Heart left ventricle (tissue), 16 donors: ENCODE data around the gene ACKR4. TPM values are rescaled to one million over a fixed set of nuclear protein-coding genes. Genes with fewer than 3 reads are reported as not detected.

Experiments
- ATAC-seq, 4 donors: fragments of 200-7000 bp; cut with Tn5 transposase; one replicate each; pipeline ENCODE4 v1.9.1; 2020 to 2022; ENCODE audit warnings: moderate library complexity in 4 of 4, mild to moderate bottlenecking in 3 of 4, moderate number of reproducible peaks in 1 of 4
- DNase-seq, 5 donors: peaks; one replicate each; pipeline ENCODE4 v3.0.0-alpha.2; 2020
- H3K27ac ChIP-seq, 12 donors: fragments of 200-600 bp; sonication (generic) in 4 of 12; one replicate each; pipeline versions ENCODE4 v1.5.0 to v1.8.0; 2016 to 2022; ENCODE audit warnings: mild to moderate bottlenecking in 2 of 12
- H3K27me3 ChIP-seq, 9 donors: fragments of 200-600 bp; sonication (generic) in 2 of 9; one replicate each; pipeline versions ENCODE4 v1.5.1 to v1.8.0; 2016 to 2022; ENCODE audit warnings: mild to moderate bottlenecking in 3 of 9
- H3K36me3 ChIP-seq, 9 donors: fragments of 200-600 bp; sonication (generic) in 2 of 9; one replicate each; pipeline versions ENCODE4 v1.5.0 to v1.8.0; 2018 to 2022; ENCODE audit warnings: mild to moderate bottlenecking in 2 of 9
- H3K4me1 ChIP-seq, 12 donors: fragments of 200-600 bp; sonication (generic) in 4 of 12; one replicate each; pipeline versions ENCODE4 v1.5.0 to v1.8.0; 2016 to 2022; ENCODE audit warnings: mild to moderate bottlenecking in 3 of 12
- H3K4me3 ChIP-seq, 12 donors: fragments of 200-600 bp; sonication (generic) in 4 of 12; one replicate each; pipeline versions ENCODE4 v1.5.0 to v1.8.0; 2017 to 2022; ENCODE audit warnings: mild to moderate bottlenecking in 9 of 12, moderate library complexity in 4 of 12
- H3K9me3 ChIP-seq, 12 donors: fragments of 200-600 bp; sonication (generic) in 4 of 12; one replicate each; pipeline versions ENCODE4 v1.5.0 to v1.8.0; 2016 to 2022; ENCODE audit warnings: mild to moderate bottlenecking in 1 of 12
- CTCF ChIP-seq, 12 donors: fragments of 200-600 bp; sonication (generic) in 4 of 12; IDR thresholded peaks; one replicate each; pipeline versions ENCODE4 v1.5.0 to v1.8.0; 2018 to 2022; ENCODE audit warnings: antibody characterized with exemption in 12 of 12, mild to moderate bottlenecking in 5 of 12
- POLR2A ChIP-seq, 2 donors: fragments of 450-650 bp; IDR thresholded peaks; one replicate each; pipeline ENCODE4 v1.6.1; 2017; ENCODE audit warnings: antibody characterized with exemption in 2 of 2, mild to moderate bottlenecking in 2 of 2, moderate library complexity in 2 of 2
- WGBS, 4 donors: extraction: QIAGEN DNeasy Blood & Tissue Kit in 2 of 4; methylation state at CpG; one replicate each; pipeline versions ENCODE4 v1.1.5 to v1.1.7; 2013 to 2018; 5-methylcytosine and 5-hydroxymethylcytosine counted together
- intact Hi-C, 10 donors: fragments of 100-400 bp; cut with DNase I; formaldehyde crosslinking; loops; one replicate each; pipeline versions ENCODE4 v1.11.1 to v1.14.2; 2022
- polyA plus RNA-seq, 2 donors: library from polyadenylated mRNA; stranded (reverse); fragments of 200-250 nt; gene quantifications; one replicate each; pipeline ENCODE4 v1.2.3, GENCODE V29; 2013
- total RNA-seq, 9 donors: library from RNA; depleted of rRNA in 2 of 9; stranded (reverse); fragments of >200 nt in 2 of 9; fragmentation: NEBNext Ultra II Directional in 3 of 9; extraction: Animal tissue kit (Norgen Biotek cat#: 25700) in 3 of 9; gene quantifications; one replicate each; pipeline versions ENCODE4 v1.1.0 to v1.2.4, GENCODE V29; 2016 to 2023
- donor health status: ischemic (EF 13 %, LVEDD 7.1; RV severe dilation, severe dysfunction).
- donor health status: healthy with polysubstance abuse.
- donor health status: DM: no; HTN: yes; CAD: no.
- donor health status: DM: no; HTN: no; CAD: no.
- donor health status: ischemic (EF 25% LVEDD 6.9; RV normal size, moderate dysfunction).
- donor health status: ischemic (EF 25% LVEDD 5.7; RV mildly dilated, moderate dysfunction).
- donor health status: healthy.
- donor health status: DM: yes; HTN: yes; CAD: no.
- donor health status: ischemic (EF 35%, LVEDD 5.7; RV mildly dilated, moderate dysfunction).
- donor health status: nonischemic (EF 11% LVEDD 7.7; RV severe dilation, severe dysfunction).
- donor health status: DM: yes; HTN: yes; CAD: no.
- donor health status: PGD.
- donor health status: ischemic (EF 29% LVEDD 5.4; RV normal size, mild dysfunction).
- donor health status: nonischemic (EF 23%, LVEDD 6.1; RV moderate dilation, normal function).

The ACKR4 gene
- total and polyA plus RNA-seq, 11 donors = 0.64 to 3.0 (median 2.0) TPM

- Histone ChIP-seq H3K27me3 (no peaks in the 10 kb centered on the region), H3K36me3 (no peaks in the 10 kb centered on the region), H3K27ac (no peak overlapping the region), H3K9me3 (no peaks in the 10 kb centered on the region), H3K4me1 (peaks cover 0 to 59% (median 26%) of the 10 kb centered on the region in 12 donors), H3K4me3 (no peak overlapping the region)
- no peak for DNase-seq
- ATAC-seq = no peak
- intact Hi-C loops = no loop called here
- 0 to 96% (median 77%) methylated on average over 1 of the region's 1 CpG for WGBS, 4 donors
- TF ChIP-seq POLR2A (IDR thresholded peaks at IDR 0.05) (no peak), CTCF (IDR thresholded peaks at IDR 0.05) (no peak)
Measured at GRCh38 chr3:132650153-132650552, 53.1 kb downstream of the ACKR4 start.

Other genes starting within 250 kb of the ACKR4 start
- gene DNAJC13, start 179.8 kb upstream of the ACKR4 start, total RNA-seq = 10 to 100 TPM; 21.3 to 45.1 (median 38.0) TPM
- gene DNAJC13, start 179.8 kb upstream of the ACKR4 start, polyA plus RNA-seq = 10 to 100 TPM in 1 of 2 donors, 1 to 10 TPM in 1; 6.6 to 12.4 TPM
- 10 to 100 TPM; 18.3 to 38.8 (median 24.5) TPM for gene ACAD11, start 62.5 kb downstream of the ACKR4 start, total RNA-seq
- 10 to 100 TPM in 1 of 2 donors, 1 to 10 TPM in 1; 8.9 to 14.1 TPM for gene ACAD11, start 62.5 kb downstream of the ACKR4 start, polyA plus RNA-seq
- 10 to 100 TPM; 25.3 to 38.6 (median 32.0) TPM for gene UBA5, start 63.1 kb downstream of the ACKR4 start, total RNA-seq
- 10 to 100 TPM; 25.7 to 59.1 TPM for gene UBA5, start 63.1 kb downstream of the ACKR4 start, polyA plus RNA-seq
- gene NPHP3, start 125.1 kb downstream of the ACKR4 start, total RNA-seq = 10 to 100 TPM in 6 of 9 donors, 1 to 10 TPM in 3; 7.6 to 14.7 (median 10.9) TPM
- gene NPHP3, start 125.1 kb downstream of the ACKR4 start, polyA plus RNA-seq = 10 to 100 TPM in 1 of 2 donors, 1 to 10 TPM in 1; 5.3 to 10.4 TPM